Lower leg skin (tissue), 4 donors: Measurements from ENCODE around the gene EN2. TPM values are rescaled to one million over a fixed set of nuclear protein-coding genes. Genes with fewer than 3 reads are reported as not detected.
A peak's percentile ranks its signal among the peaks of the same experiment; 100 is the strongest.

Experiments used
- DNase-seq, 2 donors: peaks; one replicate each; pipeline ENCODE4 v3.0.0-alpha.2; 2019; ENCODE audit warnings: low spot score in 2 of 2
- H3K4me3 ChIP-seq: fragments of 200-600 bp; sonication (generic); 2 replicates; pipeline ENCODE4 v1.5.1; 2017; ENCODE audit warnings: mild to moderate bottlenecking, low read depth; ENCODE audit not compliant: poor library complexity, severe bottlenecking
- CTCF ChIP-seq, 3 donors: fragments of 450-650 bp; IDR thresholded peaks; one replicate each; pipeline ENCODE4 v1.5.1; 2016; ENCODE audit warnings: antibody characterized with exemption in 3 of 3, mild to moderate bottlenecking in 3 of 3, moderate library complexity in 2 of 3
- POLR2A ChIP-seq, 2 donors: fragments of 450-650 bp; IDR thresholded peaks; one replicate each; pipeline ENCODE4 v1.6.1; 2016 to 2017; ENCODE audit warnings: antibody characterized with exemption in 2 of 2, mild to moderate bottlenecking in 1 of 2, moderate library complexity in 1 of 2
- WGBS, 2 donors: methylation state at CpG; one replicate each; pipeline ENCODE4 v1.1.5; 2018; 5-methylcytosine and 5-hydroxymethylcytosine counted together
- intact Hi-C: fragments of 100-400 bp; cut with DNase I; formaldehyde crosslinking; loops from one replicate; pipeline ENCODE4 v1.15.0; 2023; ENCODE audit warnings: low total_unique reads
- total RNA-seq, 4 donors: library from RNA; depleted of rRNA; stranded (reverse); fragments of >200 nt; gene quantifications; one replicate each; pipeline ENCODE4 v1.1.0, GENCODE V29; 2016

The EN2 gene
- total RNA-seq, 4 donors from 2014 or later: 0.04 to 0.52 TPM; not detected in 2

DNA sequence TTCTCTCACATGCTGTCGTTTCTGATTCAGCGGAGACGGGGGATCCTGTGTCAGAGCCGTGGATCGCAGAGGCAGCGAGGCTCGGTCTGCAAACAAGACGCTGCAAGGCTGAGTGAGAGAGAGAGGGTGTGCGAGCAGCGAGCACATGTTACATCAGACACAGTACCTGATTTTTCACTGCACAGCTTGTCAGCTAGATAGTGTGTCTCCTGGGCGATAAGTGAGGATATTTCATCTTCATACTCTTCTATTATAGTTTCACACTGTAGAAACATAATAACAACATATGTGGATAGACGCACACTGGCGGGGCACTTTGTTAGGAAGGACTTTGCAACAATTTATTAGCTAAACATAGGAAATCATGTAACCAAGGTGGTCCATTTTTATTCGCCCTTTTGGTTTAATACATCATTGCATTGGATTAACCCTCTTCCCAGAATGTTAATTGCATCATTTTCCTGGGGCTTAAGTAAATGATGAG lies 49.0 kb downstream of the EN2 start:
- TF ChIP-seq POLR2A (IDR thresholded peaks at IDR 0.05): no peak
- TF ChIP-seq CTCF (IDR thresholded peaks at IDR 0.05): no peak
- H3K4me3 ChIP-seq: no peak overlapping the region
- intact Hi-C loops: no loop called here
- DNase-seq: peak in 1 of 2 donors; percentile 80
- 18 to 23% methylated on average over 14 of the region's 14 CpGs for WGBS, 2 donors

GRCh38 chr7:155507576-155507975 lies 49.6 kb downstream of the EN2 start:
- WGBS, 2 donors: 14 to 17% methylated on average over 4 of the region's 4 CpGs
- no peak for DNase-seq
- TF ChIP-seq CTCF (IDR thresholded peaks at IDR 0.05) (no peak), POLR2A (IDR thresholded peaks at IDR 0.05) (no peak)
- no peak overlapping the region for H3K4me3 ChIP-seq
- intact Hi-C loops: no loop called here

DNA sequence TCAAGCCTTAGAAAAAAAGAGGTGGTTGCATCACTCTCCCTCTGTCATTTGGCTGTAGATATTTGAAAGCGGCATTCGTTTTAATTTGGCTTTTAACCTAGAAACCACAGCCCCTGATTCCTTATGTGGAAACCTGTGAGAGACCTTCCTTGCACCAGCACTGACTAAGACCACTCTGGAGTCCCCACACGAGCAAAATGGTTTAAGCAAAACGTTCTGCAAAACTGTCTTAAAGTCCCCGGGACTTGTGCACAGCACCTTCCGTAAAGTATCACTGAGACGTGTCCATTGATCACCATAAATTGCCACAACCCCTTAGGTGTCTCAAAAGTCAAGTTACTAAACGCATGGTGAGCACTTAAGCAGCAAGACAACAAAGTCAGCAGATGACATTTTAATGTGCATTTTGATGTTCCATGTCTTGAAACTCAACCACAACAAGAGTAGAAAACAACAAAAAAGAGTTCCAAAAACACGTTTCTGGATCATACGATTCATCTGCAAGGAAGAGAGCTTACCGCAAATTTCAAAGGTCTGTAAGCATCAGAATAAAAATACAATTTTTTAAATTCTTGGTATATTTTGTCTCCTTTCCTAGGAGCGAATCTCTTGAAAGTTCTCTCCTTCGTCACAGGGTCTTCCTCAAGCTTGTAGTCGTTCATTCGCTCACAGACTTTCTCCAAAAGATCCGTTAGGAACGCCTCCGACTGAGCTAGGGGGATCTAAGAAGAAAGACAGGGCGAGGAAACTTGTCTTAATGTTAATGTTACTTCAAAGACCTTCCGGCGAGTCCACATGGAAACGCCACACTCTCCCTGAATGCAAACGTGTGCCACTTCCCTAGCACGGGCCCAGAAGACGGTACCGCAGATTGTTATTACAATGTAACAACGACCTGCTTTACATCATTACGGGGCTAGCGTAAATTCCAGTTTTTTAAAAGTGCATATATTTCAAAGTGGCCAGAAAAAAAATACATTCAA lies 50.7 kb downstream of the EN2 start:
- WGBS, 2 donors: 11 to 13% methylated on average over 29 of the region's 29 CpGs
- DNase-seq: no peak
- TF ChIP-seq CTCF (IDR thresholded peaks at IDR 0.05) (no peak), POLR2A (IDR thresholded peaks at IDR 0.05) (no peak)
- intact Hi-C loops: no loop called here
- H3K4me3 ChIP-seq: no peak overlapping the region

DNA sequence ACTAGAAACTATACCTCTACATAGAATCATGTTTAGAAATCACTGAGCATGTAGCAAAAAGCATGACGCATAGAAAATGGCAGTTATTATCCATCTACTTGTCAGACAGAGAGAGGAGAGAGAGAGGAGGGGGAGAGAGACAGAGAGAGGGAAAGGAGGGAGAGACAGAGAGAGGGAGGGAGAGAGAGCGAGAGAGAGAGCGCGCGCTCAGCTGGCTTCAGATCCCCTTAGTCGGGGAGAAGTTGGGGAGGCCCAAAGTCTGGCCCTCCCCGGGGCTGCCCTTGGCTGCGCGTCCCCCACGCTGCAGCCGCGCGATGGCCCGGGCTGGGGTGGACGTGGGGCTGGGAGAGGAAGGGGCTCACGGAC lies 51.4 kb downstream of the EN2 start:
- no peak overlapping the region for H3K4me3 ChIP-seq
- WGBS, 2 donors: 4 to 6% methylated on average over 16 of the region's 16 CpGs
- TF ChIP-seq POLR2A (IDR thresholded peaks at IDR 0.05) (no peak), CTCF (IDR thresholded peaks at IDR 0.05) (no peak)
- intact Hi-C loops: no loop called here
- no peak for DNase-seq

DNA sequence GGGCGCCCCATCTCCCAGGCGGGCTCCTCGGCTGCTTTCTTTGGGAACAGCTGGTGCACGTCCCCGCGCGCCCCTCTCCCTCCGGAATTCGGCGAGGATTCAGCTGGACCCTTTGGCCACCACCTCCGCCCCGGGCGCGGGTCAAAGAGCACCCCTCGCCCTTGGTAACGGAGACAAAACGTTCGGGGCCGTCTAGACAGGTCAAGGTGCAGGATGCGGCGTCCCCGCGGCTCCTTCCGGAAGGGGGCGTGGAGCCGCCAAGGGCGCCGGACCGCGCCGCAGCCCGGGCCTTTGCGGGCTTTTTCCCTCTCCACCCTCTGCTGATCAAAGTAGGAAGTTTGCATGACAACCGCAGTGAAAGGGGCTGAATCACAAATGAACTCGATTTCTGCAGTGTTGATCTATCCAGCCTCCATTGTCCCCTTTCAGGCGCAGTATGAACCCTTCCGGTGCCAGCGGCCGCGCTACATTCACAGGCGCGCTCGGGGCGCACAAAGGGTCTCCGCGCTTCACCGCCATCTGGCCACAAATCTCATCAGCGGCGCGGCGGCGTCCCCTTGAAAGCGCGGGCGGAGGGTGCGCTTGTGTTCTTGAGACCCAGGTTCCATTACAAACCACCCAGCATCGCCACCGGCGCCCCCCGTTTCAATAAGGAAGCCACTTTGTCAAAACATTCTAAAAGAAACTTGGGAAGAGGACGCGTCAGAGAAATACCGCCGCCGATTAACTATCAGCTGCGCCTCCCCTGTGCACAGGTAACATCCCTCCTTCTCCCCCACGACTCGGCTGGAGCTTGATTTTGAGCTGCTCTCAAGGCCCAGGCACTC lies 52.0 kb downstream of the EN2 start:
- no peak overlapping the region for H3K4me3 ChIP-seq
- peak in 1 of 2 donors; percentile 79 for DNase-seq
- WGBS, 2 donors: 4% methylated on average over 49 to 66 of the region's 68 CpGs
- TF ChIP-seq CTCF (IDR thresholded peaks at IDR 0.05): no peak
- no peak for TF ChIP-seq POLR2A (IDR thresholded peaks at IDR 0.05)
- intact Hi-C loops: loop anchor here (10.0 kb wide), 1 partner anchor 125 kb away; no protein-coding TSS in a partner anchor
